ENCODE data around the gene NISCH. TPM values are rescaled to one million over a fixed set of nuclear protein-coding genes. Genes with fewer than 3 reads are reported as not detected.

The NISCH gene
- total and polyA plus RNA-seq, 2 of the 8 experiments (the other 6 are each of a cell fraction or from before 2014, with no cell fraction given), result 71.2 to 71.9 TPM

- no peak overlapping the region for H4K5ac ChIP-seq (ENCODE audit: insufficient read length, low read depth, low read length)
- no peak overlapping the region for H4K91ac ChIP-seq (replicated peaks; ENCODE audit: insufficient read length, low read length)
- H3K23me2 ChIP-seq (ENCODE audit: low read depth, low read length), result no peaks in the 10 kb centered on the region
- H3K18ac ChIP-seq (ENCODE audit: extremely low read depth, low read length), result no peak overlapping the region
- no peak overlapping the region for H2BK12ac ChIP-seq (ENCODE audit: low read depth, low read length)
- no peak overlapping the region for H2AK5ac ChIP-seq (ENCODE audit: low read depth, low read length)
- no peak overlapping the region for H2BK20ac ChIP-seq (ENCODE audit: low read length)
- H3K56ac ChIP-seq (replicated peaks; ENCODE audit: insufficient read length, low read depth, low read length), result no peak overlapping the region
- no peak overlapping the region for H3K4ac ChIP-seq (replicated peaks; ENCODE audit: insufficient read length, low read depth, low read length)
- 0 out of 2 replicates have a peak overlapping the region, but pooled peaks have one; percentile 15 for H4K8ac ChIP-seq (ENCODE audit: extremely low read depth, insufficient read depth, low read length)
- no peak overlapping the region for H3K4me3 ChIP-seq (ENCODE audit: extremely low read depth in 1 of 4, insufficient read depth in 2 of 4, low read depth in 3 of 4, low read length in 4 of 4)
- H3K23ac ChIP-seq (ENCODE audit: insufficient read length), result no peak overlapping the region
- H3K79me2 ChIP-seq (ENCODE audit: control insufficient read depth in 1 of 2, insufficient read depth in 2 of 2, low read length in 2 of 2), result peaks cover 0 to 8% of the 10 kb centered on the region in 2 experiments; a peak in 1 of 4 replicates
- H3K9ac ChIP-seq (replicated peaks in 1 of 4; ENCODE audit: extremely low read depth in 1 of 4, low read depth in 3 of 4, low read length in 3 of 4), result no peak overlapping the region
- H2BK120ac ChIP-seq (replicated peaks; ENCODE audit: low read depth, low read length), result no peak overlapping the region
- H3K79me1 ChIP-seq (ENCODE audit: low read depth, low read length), result peaks cover 9% of the 10 kb centered on the region
- WGBS, 2 experiments (ENCODE audit: extremely low coverage in 1 of 2, insufficient coverage in 1 of 2, insufficient read length in 1 of 2, insufficient replicate concordance in 2 of 2, low coverage in 1 of 2, low lambda C conversion rate in 2 of 2, missing lambda C conversion rate in 1 of 2), result 95% methylated on average over 4 of the region's 4 CpGs; no CpG with 5 or more reads in 1 of the 2 experiments
- ChIA-PET POLR2A (ENCODE audit: partially characterized antibody) (interaction anchor here (0.8 to 1.6 kb wide), 3 partner anchors 14 to 21 kb away, joined by 3 to 7 read pairs (median 3); no protein-coding TSS in a partner anchor), CTCF (ENCODE audit: partially characterized antibody) (interaction anchor here (0.5 to 8.1 kb wide), 21 partner anchors 9 to 350 kb away, joined by 3 to 79 read pairs (median 6); partner anchors contain the start of genes NISCH, SEMA3G and STAB1)
- no peak overlapping the region for H2BK15ac ChIP-seq (ENCODE audit: low read length)
- H3K27me3 ChIP-seq (replicated peaks in 1 of 4; ENCODE audit: control insufficient read depth in 3 of 4, extremely low read depth in 1 of 4, insufficient read depth in 3 of 4, low read length in 3 of 4), result no peaks in the 10 kb centered on the region; a peak in 1 of 7 replicates
- 0 out of 2 replicates have a peak overlapping the region, but pooled peaks have one; percentile 3 for H2BK5ac ChIP-seq (ENCODE audit: low read depth, low read length)
- peaks cover 2 to 23% of the 10 kb centered on the region in 2 experiments for H4K20me1 ChIP-seq (replicated peaks in 1 of 2; ENCODE audit: control insufficient read depth in 1 of 2, insufficient read depth in 2 of 2, low read length in 2 of 2)
- DNase-seq (ENCODE audit: low read depth in 1 of 2, low spot score in 2 of 2) (no peak), FAIRE-seq (no peak)
- H3K9me3 ChIP-seq (ENCODE audit: insufficient read depth in 2 of 2, low read depth in 1 of 2, low read length in 1 of 2), result no peaks in the 10 kb centered on the region
- no peaks in the 10 kb centered on the region; a peak in 3 of 7 replicates for H3K4me1 ChIP-seq (replicated peaks in 1 of 4; ENCODE audit: control insufficient read depth in 3 of 4, insufficient read depth in 4 of 4, low read length in 3 of 4)
- H3K4me2 ChIP-seq (ENCODE audit: insufficient read depth in 1 of 2, low read depth in 2 of 2, low read length in 2 of 2), result no peak overlapping the region
- no peak overlapping the region for H2AFZ ChIP-seq (ENCODE audit: low read length)
- peaks cover 19 to 45% (median 34%) of the 10 kb centered on the region in 4 experiments for H3K36me3 ChIP-seq (ENCODE audit: control insufficient read depth in 2 of 4, insufficient read depth in 4 of 4, low read length in 3 of 4)
- H3K27ac ChIP-seq (ENCODE audit: low read depth, low read length), result no peak overlapping the region
- no peak overlapping the region for H3K14ac ChIP-seq (ENCODE audit: insufficient read length)
- TF ChIP-seq SUZ12 (IDR thresholded peaks at IDR 0.05; ENCODE audit: low read length), result no peak
- TF ChIP-seq KDM4A (IDR thresholded peaks at IDR 0.05; ENCODE audit: low read depth, low read length, severe bottlenecking), result no peak
- TF ChIP-seq JUN (IDR thresholded peaks at IDR 0.05; ENCODE audit: low read depth, low read length), result no peak
- TF ChIP-seq CBX5 (IDR thresholded peaks at IDR 0.05; ENCODE audit: low read depth, low read length), result no peak
- TF ChIP-seq SIN3A (conservative IDR thresholded peaks at IDR 0.05 in 1 of 2, IDR thresholded peaks at IDR 0.05 in 1 of 2; ENCODE audit: low read depth in 1 of 2, low read length in 2 of 2), result no peak
- no peak for TF ChIP-seq CBX8 (IDR thresholded peaks at IDR 0.05; ENCODE audit: borderline replicate concordance, low read depth, low read length)
- TF ChIP-seq GTF2F1 (IDR thresholded peaks at IDR 0.05; ENCODE audit: borderline replicate concordance, low read depth, low read length), result no peak
- no peak for TF ChIP-seq PHF8 (conservative IDR thresholded peaks at IDR 0.05; ENCODE audit: low read depth, low read length)
- no peak for TF ChIP-seq ATF3 (IDR thresholded peaks at IDR 0.05; ENCODE audit: insufficient read depth, low read depth, low read length)
- no peak for TF ChIP-seq E2F6 (IDR thresholded peaks at IDR 0.05)
These were observed 15.5 kb downstream of the NISCH start for GRCh38 chr3:52470920-52471319.

Measured in H1 (cell line).